CD1c-positive myeloid dendritic cell (primary cell): ENCODE results near the gene CYB5R4.

ENCODE experiments used
- DNase-seq: peaks from one replicate; pipeline ENCODE4 v3.0.0-alpha.2; 2016; ENCODE audit errors: extremely low spot score

The CYB5R4 gene, protein sequence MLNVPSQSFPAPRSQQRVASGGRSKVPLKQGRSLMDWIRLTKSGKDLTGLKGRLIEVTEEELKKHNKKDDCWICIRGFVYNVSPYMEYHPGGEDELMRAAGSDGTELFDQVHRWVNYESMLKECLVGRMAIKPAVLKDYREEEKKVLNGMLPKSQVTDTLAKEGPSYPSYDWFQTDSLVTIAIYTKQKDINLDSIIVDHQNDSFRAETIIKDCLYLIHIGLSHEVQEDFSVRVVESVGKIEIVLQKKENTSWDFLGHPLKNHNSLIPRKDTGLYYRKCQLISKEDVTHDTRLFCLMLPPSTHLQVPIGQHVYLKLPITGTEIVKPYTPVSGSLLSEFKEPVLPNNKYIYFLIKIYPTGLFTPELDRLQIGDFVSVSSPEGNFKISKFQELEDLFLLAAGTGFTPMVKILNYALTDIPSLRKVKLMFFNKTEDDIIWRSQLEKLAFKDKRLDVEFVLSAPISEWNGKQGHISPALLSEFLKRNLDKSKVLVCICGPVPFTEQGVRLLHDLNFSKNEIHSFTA

DNA sequence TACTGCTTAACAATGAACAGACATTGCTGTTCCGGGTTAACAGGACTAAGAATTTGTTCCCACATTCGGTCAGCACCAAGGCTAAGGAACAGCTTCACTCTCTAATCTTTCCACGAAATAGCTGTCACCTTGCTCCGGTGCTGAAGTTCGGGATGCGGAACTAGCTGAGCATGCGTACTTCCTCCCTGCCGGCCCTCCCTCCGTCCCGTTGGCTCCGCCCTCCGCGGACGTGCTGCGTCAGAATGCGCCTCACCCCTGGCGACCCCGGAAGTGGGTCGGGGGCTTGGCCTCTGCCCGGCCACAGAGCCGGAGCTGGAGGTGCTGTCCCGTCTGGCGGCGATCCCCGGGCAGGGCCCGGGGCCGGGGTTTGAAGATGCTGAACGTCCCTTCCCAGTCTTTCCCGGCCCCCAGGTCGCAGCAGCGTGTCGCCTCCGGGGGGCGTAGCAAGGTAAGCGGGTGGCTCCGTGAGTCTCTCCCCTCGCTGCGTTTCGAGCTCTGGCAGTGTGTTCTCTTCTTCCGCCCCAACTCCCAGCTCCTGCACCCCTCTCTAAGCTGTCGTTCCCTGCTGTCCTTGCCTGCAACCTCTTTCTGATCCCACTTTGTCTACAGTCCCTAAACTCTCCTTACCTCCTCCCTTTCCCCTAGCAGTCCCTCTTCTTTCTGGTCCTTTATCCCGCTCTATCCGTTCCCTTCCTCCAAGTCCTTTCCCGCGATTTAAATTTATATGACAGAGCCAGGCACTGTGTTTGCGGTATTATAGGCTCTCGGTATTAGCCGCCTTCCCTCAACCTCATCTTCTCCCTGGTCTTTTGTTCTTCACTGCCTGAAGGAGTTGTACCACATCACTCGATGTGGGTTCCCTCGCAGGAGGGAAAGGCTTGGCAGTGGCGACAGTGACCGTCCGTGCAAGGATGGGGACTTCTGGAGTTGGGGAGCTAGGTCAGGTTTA lies at the start of gene CYB5R4:
CYB5R4 (plus strand) TSS at position 280 of the 949 bp plus-strand sequence; CDS start at position 374, 94 bp downstream.
- peak; percentile 97 for DNase-seq

DNA sequence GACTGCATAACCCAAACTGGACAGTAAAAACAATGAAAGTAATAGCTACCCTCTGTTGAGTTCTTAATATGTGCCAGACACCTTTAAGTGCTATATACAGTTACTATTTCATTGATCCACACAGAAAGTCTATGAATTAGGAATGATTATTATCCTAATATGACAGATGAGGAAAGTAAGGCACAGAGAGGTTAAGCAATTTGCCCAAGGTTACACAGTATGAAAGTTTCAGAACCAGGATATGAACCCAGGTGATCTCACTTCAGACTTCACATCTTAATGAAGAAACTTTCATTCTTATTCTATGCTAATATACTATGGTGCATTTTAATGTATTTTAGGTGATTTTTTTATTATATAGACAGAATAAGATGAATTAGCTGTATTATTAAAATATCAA lies 46.9 kb upstream of the CYB5R4 start:
- DNase-seq = no peak

DNA sequence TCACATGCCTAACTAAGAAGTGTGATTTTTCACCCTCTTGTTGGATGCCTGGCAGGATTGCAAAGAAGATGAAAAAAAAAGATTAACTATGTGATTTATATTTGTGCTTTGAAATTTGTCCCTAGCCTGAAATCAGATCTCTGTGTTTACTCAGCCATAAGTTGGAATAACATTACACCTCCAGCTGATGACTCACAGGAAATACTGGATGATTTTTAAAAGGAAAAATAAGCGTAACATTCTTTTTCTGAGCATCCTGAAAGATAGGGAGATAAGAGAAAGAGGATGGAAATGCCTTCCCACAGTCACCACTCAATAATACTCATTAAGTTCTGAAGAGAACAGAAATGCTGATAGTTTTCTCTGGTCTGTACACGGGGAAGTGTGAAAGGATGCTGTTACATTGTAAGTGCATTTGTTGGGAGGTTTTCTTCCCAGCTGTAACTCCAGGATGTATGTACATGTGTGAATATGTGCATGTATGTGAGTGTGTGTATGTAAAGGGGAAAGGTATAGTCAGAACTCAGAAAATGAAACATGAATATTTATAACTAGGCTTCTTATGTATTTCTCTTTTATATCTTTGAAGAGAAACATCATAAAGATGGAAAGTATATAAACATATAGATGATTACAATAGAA lies 43.7 kb upstream of the CYB5R4 start:
- no peak for DNase-seq

DNA sequence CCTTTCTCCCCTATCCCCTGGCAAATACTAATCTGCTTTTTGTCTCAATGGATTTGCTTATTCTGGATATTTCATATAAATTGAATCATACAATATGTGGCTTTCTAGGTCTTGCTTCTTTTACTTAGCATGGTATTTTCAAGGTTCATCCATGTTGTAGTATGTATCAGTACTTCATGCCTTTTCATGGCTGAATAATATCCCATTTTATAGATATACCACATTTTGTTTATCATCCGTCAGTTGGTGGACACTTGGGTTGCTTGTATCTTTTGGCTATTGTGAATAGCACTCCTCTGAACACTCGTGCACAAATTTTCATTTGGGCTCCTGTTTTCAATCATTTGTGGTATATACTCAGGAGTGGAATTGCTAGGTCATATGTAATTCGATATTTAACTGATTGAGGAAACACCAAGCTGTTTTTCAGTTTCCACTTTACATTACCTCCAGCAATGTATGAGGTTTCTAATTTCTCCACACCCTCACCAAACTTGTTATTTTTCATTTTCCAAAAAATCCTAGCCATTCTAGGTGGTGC lies 36.8 kb upstream of the CYB5R4 start:
- DNase-seq = no peak

DNA sequence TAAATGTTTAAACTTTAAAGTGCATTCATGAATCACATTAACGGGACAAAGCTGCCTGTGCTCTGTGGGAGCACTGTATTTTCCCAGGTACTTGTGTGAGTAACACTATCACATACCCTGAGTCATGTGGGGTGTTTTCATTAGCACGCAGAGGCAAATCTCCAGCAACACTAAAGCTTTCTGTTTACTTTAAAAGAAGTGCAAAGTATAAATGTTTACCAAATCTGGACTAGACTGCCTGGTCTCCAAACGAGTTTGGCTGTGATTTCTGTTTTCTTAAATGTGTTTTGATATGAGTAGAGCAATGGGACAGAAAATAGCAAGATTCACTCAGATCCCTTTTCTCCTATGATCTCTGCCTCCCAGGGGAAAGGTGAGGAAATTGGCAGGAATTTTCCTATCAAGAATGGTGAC lies 35.1 kb upstream of the CYB5R4 start:
- DNase-seq = no peak

DNA sequence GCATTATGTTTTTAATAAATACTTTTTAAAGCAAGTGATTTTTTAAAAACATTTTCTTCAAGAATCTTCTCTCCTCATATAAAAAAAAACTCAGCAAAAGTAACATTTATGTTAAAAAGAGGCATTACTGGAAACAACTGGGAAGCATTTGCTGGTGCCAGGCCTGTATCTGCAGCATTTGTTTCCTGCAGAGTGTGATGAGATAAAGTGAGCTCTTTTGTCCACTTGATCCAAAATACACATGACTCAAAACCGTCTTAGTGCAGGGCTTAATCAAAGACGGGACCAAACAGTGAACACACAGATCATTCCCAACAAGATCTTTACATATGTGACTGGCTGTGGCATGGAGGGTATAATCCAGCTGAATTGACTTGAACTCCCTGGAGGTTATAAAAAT lies 34.7 kb upstream of the CYB5R4 start:
- no peak for DNase-seq

DNA sequence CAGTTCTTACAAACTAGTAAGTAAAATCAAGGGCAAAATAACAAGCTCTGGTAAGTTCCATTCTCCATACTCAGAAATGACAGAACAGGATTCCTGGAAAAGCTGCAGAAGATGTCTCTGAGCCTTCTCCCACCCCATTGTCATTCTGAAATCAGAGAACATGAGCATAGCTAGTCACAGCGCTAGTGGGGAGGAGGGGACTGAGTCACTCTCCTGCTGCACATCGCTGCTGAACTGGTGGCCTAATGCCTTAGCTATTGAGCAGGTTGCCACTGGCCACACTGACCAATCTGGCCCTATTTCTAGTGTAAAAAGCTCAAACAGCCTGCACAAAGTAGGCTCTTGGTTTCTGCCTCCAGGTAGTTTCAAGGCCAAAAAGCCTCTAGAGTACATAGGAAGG lies 32.4 kb upstream of the CYB5R4 start:
- DNase-seq = no peak

DNA sequence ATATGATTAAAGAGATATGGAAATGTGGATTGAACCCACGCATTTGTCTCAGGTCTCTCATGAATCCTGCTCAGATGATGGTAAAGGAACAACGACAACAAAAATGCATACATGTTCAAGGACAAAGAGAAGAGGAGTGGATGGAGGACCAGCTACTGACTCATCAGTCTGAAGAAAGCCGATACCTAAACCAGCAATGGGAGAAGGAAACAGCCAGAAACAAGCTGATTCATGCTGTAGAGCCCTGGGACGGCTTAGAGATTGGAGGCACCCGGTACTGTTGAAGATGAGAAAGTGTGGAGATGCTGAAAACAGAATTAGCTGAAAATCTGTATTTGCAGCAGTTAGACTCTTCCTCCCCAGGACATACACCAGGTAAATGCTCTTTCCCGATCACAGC lies 20.8 kb upstream of the CYB5R4 start:
- no peak for DNase-seq

DNA sequence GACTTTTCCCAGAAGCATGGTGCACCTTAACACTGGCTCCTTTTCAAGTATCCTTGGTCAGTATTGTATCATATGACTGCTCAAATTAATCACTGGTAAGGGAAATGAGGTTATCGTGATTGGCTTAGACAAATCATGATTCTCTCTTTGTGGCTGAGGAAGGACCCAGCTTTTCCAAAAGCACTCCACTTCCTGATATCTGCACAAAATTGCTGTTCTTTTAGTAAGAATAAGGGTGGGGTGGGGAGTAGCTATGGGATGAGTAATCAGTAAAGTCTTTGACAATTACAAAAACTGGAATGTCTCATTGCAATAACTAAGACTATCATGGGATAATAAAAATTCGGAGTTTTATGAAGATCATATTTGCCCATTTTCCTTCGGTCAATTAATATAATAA lies 15.3 kb upstream of the CYB5R4 start:
- no peak for DNase-seq

DNA sequence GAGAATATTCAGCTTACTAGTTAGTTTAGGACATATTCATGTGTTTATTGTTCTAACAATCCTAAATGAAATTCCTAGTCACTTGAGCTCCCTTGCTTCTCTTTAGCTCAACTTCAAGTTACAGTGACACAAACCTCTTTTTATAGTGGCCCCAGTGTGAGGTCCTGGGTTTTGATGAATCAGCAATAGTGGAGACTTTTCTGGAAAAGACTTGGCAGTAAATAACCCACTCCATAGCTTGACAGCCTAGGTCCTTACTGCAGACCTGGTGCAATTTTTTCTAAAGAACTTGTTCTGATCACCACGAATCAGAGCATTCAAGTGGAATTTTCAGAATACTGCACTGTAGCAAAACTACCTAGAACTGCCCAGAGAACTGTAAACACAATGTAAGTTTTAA lies 13.2 kb upstream of the CYB5R4 start:
- no peak for DNase-seq

DNA sequence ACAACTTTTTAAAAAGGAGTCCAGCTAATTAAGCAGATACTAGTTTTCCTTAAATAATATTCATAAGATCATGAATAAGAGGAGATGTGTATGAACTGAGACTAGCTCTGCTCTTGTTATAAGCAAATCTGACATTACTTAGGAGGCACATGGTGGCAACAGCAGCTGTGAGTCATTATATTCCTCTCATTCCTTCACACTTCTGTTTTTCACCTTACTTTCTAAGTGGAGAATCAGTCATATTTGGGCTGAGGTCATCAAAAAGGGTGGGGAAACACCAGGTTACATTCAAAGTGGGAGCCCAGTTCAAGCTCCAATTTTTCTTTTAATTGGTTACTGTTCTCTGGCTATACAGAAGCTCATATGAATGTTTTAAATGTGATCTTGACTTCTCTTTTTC lies 12.3 kb upstream of the CYB5R4 start:
- peak; percentile 9 for DNase-seq

DNA sequence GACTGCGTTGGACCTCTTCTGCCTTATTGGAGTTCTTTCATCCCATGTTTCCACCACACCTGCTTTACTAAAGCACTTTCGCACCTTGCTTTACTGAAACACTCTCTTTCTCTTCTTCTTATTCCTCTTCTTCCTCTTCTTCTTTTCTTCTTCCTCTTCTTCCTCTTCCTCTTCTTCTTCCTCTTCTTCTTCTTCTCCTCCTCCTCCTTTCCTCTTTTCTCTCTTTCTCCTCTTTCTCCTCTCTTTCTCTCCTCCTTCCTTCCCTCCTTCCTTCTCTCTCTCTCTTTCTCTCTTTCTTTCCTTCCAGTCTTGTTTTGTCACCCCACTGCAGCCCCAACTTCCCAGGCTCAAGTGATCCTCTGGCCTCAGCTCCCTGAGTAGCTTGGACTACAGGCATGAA lies 10.4 kb upstream of the CYB5R4 start:
- no peak for DNase-seq

DNA sequence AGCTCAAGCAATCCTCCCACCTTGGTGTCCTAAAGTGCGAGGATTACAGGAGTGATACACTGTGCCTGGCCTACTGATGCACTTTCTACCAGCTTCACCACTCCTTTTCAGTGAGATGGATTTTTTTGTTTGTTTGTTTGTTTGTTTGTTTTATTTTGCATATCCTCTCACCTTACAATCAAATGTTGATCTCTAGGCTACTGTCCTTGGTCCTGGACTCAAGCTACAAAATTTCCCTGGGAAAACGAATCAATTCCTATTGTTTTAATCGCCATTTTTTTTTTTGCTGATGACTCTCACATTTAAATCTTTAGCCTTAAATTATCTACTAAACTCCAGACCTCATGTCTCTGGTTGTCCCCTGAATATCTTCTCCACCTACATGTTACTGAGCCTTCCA lies 9.9 kb upstream of the CYB5R4 start:
- DNase-seq = no peak

DNA sequence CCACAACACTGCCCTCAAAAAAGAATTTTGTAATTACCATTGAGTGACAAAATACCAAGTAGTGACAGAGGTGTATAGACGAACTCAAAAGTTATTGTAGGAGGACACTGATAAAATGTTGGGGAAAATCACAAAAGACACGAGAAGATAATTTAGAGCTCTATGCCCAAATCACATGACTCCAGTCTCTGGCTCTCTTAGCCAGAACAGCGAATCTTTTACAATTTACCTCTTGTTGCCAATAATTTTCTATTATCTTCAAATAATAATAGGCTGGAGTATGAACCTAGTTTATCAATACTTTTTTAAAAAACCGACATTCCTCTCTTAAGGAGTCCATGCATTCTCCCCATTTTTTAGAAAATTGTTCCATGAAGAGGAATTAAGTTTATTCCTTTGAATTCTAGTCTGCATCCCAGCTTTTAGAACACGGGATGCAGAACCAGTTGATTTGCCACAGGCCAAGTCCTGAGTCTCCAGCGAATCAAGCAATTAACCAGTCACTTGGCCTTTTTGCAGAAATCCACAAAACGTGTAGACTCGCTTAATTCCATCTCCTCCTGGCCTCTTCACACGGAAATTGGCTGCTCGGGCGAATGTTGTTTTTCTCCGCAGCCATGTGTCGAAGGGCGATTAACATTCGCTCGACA lies 6.8 kb upstream of the CYB5R4 start:
- no peak for DNase-seq

DNA sequence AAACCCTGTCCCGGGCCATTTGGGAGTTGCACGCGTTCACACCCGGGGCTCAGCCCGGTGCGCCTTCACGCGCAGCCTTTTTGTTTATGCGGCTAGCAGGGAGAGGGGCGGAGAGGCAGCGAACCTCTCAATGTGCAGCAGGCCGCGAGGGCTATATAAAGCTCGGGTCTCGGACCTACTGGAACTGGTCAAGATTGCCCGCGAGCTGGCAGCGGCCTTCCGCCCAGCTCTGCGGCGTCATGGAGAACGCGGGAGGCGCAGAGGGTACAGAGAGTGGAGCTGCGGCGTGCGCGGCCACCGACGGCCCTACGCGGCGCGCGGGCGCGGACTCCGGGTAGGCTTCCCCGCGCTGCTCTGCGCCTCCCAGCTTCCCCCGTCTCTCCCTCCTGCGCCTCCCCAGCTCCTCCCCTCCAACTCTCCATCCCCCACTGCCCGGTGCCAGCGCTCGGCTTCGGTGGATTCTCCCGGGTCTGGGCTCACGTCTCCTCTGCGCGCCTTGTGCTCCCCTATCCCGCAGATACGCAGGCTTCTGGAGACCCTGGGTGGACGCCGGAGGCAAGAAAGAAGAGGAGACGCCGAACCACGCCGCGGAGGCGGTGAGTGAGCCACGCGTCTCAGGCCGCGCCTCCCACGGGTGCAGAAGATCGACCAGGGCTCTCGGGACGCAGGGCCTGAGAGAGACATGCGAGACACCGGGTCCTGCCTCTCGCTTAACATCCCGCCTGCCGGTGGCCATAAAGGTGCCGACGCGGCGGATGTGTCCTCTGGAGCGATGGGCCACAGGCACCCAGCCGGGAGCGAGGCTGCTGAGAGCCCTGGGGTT lies 6.1 kb upstream of the CYB5R4 start, which contains the start of gene RIPPLY2:
RIPPLY2 (plus strand) TSS at position 183 of the 823 bp plus-strand sequence; CDS start at position 240, 57 bp downstream.
- no peak for DNase-seq

DNA sequence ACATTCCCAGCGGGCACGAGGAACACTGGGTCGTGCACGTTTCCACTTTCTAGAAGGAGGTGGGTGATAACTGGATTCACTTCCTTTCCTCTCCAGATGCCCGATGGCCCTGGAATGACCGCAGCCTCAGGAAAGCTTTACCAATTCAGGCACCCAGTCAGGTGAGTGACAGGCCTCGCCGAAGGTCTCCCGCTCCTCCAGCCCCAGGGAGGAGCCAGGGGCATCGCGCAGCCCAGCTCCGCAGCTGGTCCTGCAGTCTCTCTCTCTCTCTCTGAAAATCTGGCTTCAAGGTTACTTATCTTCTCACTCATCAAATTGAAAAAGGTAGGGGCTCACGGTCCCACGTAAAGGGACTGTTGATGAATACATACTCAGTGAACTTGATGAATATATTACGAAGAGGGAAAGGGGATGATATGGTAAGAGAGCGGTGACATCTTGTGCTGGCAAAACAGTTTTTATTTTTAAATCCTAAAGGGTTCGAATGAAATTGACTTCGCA lies 5.4 kb upstream of the CYB5R4 start:
- no peak for DNase-seq

DNA sequence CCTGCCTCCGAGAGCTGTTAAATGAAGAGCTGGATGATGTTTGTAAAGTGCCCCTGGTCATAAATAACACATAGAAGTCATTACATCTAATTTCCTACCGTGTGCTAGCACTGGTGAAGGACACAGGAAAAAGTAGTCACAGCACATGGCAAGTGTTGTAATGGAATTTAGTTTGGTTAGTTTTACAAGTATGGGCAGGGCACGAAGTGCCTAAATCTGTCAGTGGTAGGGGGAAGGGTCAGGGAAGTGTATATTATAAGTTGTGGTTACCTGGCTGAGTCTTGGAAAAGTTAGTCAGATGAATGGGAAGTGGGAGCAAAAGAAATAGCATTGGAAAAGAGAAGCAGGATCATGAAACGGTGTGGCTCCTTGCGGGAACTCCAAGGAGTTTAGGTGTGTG lies 4.7 kb upstream of the CYB5R4 start:
- no peak for DNase-seq

DNA sequence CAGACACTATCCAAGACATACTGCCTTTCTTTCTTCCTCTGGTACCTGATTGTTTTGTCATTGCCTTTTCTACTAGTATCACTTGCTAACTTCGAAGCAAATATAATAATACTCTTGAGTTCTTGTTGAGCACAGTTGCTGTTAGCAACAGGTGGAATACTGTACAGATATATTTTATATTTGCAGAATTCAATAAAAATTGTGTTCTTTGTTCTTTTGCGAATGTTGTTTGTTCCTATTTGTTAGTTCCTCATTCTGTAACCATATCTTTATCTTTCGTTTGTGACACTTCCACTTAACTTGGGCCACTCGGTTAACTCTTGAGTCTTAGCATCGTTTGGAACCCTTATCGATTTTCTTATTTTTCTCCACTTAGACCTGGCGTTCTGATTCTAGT lies 868 bp downstream of the CYB5R4 start:
- peak; percentile 48 for DNase-seq

DNA sequence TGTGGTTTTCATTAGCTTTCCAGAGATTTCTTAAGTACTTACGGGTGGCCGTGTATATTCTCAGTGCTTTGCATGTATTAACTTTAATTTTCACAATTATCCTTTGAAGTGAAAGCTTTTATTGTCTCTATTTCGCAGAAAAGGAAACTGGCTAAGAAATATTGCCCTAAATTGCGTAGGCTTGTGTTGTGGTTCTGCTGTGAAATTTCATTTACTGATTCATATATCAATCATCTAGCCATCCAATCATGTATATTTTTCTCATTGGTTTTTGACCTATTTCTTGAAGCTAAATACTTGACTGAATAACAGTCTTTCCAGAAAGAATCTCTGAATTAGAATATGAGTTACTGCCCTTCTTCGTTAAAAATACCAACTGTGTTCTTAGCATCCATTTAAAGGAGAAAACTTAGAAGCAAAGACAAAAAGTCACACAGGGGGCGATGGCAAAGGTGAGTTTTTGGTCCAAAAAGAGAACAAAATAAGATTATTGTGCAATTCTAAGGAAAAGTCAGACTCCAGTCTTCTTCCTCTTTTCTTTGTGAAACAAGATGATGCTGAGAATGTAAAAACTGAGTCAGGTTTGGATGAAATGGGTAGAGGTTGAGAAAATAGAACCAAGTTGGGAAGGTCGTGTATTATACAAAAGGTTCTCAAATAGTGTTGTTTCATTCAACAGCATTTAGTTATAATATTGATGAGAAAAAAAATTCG lies 1.4 kb downstream of the CYB5R4 start:
- DNase-seq = peak; percentile 49
